Neural cell (in vitro differentiated cells): ENCODE measurements around the gene CRIM1. TPM values are rescaled to one million over a fixed set of nuclear protein-coding genes. Genes with fewer than 3 reads are reported as not detected.

ENCODE experiments used
- H2AFZ ChIP-seq: fragments of 200-600, 300-800 bp; sonication (generic), shearing (Covaris generic); 2 replicates; pipeline ENCODE4 v1.6.0; 2014; ENCODE audit warnings: low read depth, mild to moderate bottlenecking, antibody characterized with exemption, low read length, moderate library complexity
- H3F3A ChIP-seq: fragments of 200-600 bp; shearing (Covaris generic); 2 replicates; pipeline ENCODE4 v1.6.1; 2016; ENCODE audit warnings: mild to moderate bottlenecking, moderate library complexity, mixed read lengths, antibody characterized with exemption, low read length; ENCODE audit not compliant: insufficient read depth, poor library complexity, severe bottlenecking
- H3K27ac ChIP-seq: fragments of 200-600, 300-800 bp; sonication (generic), shearing (Covaris generic); 2 replicates; pipeline ENCODE4 v1.5.1; 2014; ENCODE audit warnings: mild to moderate bottlenecking, low read length, moderate library complexity
- H3K27me3 ChIP-seq: fragments of 300-800, 200-600 bp; sonication (generic), shearing (Covaris generic); 2 replicates; pipeline ENCODE4 v1.6.0; 2014; ENCODE audit warnings: mild to moderate bottlenecking, low read depth, low read length, moderate library complexity; ENCODE audit not compliant: insufficient read depth
- H3K36me3 ChIP-seq: fragments of 300-800, 200-600 bp; sonication (generic), shearing (Covaris generic); 2 replicates; pipeline ENCODE4 v1.5.1; 2014; ENCODE audit warnings: mild to moderate bottlenecking, antibody characterized with exemption, low read length, moderate library complexity; ENCODE audit not compliant: insufficient read depth
- H3K4me2 ChIP-seq: fragments of 300-800, 200-600 bp; sonication (generic), shearing (Covaris generic); 2 replicates; pipeline ENCODE4 v1.6.0; 2014; ENCODE audit warnings: mild to moderate bottlenecking, low read length
- H3K4me3 ChIP-seq: fragments of 300-800, 200-600 bp; sonication (generic), shearing (Covaris generic); 2 replicates; pipeline ENCODE4 v1.5.1; 2014; ENCODE audit warnings: mild to moderate bottlenecking, low read length, moderate library complexity
- H3K79me2 ChIP-seq: fragments of 200-600 bp; shearing (Covaris generic); replicated peaks from 2 replicates; pipeline ENCODE4 v1.6.0; 2014; ENCODE audit warnings: mild to moderate bottlenecking, low read length, moderate library complexity; ENCODE audit not compliant: insufficient read depth
- H3K9ac ChIP-seq: fragments of 300-800, 200-600 bp; sonication (generic), shearing (Covaris generic); 2 replicates; pipeline ENCODE4 v1.6.1; 2016; ENCODE audit warnings: mild to moderate bottlenecking, low read length, mixed read lengths
- H3K9me2 ChIP-seq: fragments of 200-600 bp; shearing (Covaris generic); 2 replicates; pipeline ENCODE4 v1.6.1; 2016; ENCODE audit warnings: mild to moderate bottlenecking, low read length, mixed read lengths; ENCODE audit not compliant: insufficient read depth
- H3K9me3 ChIP-seq: fragments of 200-600, 300-800 bp; sonication (generic), shearing (Covaris generic); 2 replicates; pipeline ENCODE4 v1.6.1; 2016; ENCODE audit warnings: mild to moderate bottlenecking, mixed run types, low read length, moderate library complexity, mixed read lengths
- H4K20me1 ChIP-seq: fragments of 200-600 bp; shearing (Covaris generic); 2 replicates; pipeline ENCODE4 v1.6.1; 2016; ENCODE audit warnings: mild to moderate bottlenecking, mixed run types; ENCODE audit not compliant: insufficient read depth
- CTCF ChIP-seq: fragments of 450-650 bp; IDR thresholded peaks from 2 replicates; pipeline ENCODE4 v1.5.1; 2014; ENCODE audit warnings: antibody characterized with exemption, mild to moderate bottlenecking, moderate library complexity; ENCODE audit not compliant: poor library complexity, severe bottlenecking
- EP300 ChIP-seq: fragments of 450-650 bp; conservative IDR thresholded peaks from 2 replicates; pipeline ENCODE4 v1.6.1; 2014; ENCODE audit warnings: antibody characterized with exemption, mild to moderate bottlenecking, moderate library complexity; ENCODE audit not compliant: poor library complexity, severe bottlenecking
- EZH2 ChIP-seq: fragments of 200-600, 300-800 bp; shearing (Covaris generic), sonication (generic); IDR thresholded peaks from 2 replicates; pipeline ENCODE4 v1.6.1; 2014; ENCODE audit warnings: antibody characterized with exemption, low read length, borderline replicate concordance, mild to moderate bottlenecking; ENCODE audit not compliant: insufficient read depth, poor library complexity, severe bottlenecking
- MXI1 ChIP-seq: fragments of 450-650 bp; conservative IDR thresholded peaks from 2 replicates; pipeline ENCODE4 v1.6.1; 2014; ENCODE audit warnings: antibody characterized with exemption, mild to moderate bottlenecking; ENCODE audit not compliant: poor library complexity, severe bottlenecking
- POLR2AphosphoS5 ChIP-seq: IDR thresholded peaks from 2 replicates; pipeline ENCODE4 v1.6.1; 2012
- RAD21 ChIP-seq: fragments of 450-650 bp; conservative IDR thresholded peaks from 2 replicates; pipeline ENCODE4 v1.6.1; 2014; ENCODE audit warnings: antibody characterized with exemption, mild to moderate bottlenecking, moderate library complexity
- SMC3 ChIP-seq: fragments of 450-650 bp; conservative IDR thresholded peaks from 2 replicates; pipeline ENCODE4 v1.6.1; 2014; ENCODE audit warnings: antibody characterized with exemption, mild to moderate bottlenecking, moderate library complexity; ENCODE audit not compliant: poor library complexity
- TAF1 ChIP-seq: IDR thresholded peaks from 2 replicates; pipeline ENCODE4 v1.6.1; 2012; ENCODE audit warnings: low read depth
- polyA plus RNA-seq: library from polyadenylated mRNA; depleted of rRNA; stranded (reverse); fragments of >200 nt; gene quantifications from 2 replicates; pipeline ENCODE4 v1.2.3, GENCODE V29; 2014
- TF ChIP-seq, protein P1 (sequence below): IDR thresholded peaks from 2 replicates; pipeline ENCODE4 v1.6.1; 2012; ENCODE audit warnings: borderline replicate concordance

CRIM1 gene
- polyA plus RNA-seq, 1 donor from 2014 or later, result 6.7 TPM

- no peak overlapping the region for H2AFZ ChIP-seq
- no peaks in the 10 kb centered on the region for H3K27me3 ChIP-seq
- no peak overlapping the region for H3K27ac ChIP-seq
- no peak overlapping the region for H3K9ac ChIP-seq
- H3K79me2 ChIP-seq, result no peaks in the 10 kb centered on the region
- no peaks in the 10 kb centered on the region for H3K36me3 ChIP-seq
- no peak overlapping the region for H3K4me3 ChIP-seq
- H3K9me2 ChIP-seq, result no peaks in the 10 kb centered on the region
- TF ChIP-seq TAF1, result no peak
- TF ChIP-seq EZH2, result no peak
- TF ChIP-seq SMC3, result no peak
- no peak for TF ChIP-seq EP300
- TF ChIP-seq CTCF, result no peak
- no peak for TF ChIP-seq RAD21
- no peak for TF ChIP-seq POLR2AphosphoS5
- TF ChIP-seq MXI1, result no peak
- TF ChIP-seq, protein P1, sequence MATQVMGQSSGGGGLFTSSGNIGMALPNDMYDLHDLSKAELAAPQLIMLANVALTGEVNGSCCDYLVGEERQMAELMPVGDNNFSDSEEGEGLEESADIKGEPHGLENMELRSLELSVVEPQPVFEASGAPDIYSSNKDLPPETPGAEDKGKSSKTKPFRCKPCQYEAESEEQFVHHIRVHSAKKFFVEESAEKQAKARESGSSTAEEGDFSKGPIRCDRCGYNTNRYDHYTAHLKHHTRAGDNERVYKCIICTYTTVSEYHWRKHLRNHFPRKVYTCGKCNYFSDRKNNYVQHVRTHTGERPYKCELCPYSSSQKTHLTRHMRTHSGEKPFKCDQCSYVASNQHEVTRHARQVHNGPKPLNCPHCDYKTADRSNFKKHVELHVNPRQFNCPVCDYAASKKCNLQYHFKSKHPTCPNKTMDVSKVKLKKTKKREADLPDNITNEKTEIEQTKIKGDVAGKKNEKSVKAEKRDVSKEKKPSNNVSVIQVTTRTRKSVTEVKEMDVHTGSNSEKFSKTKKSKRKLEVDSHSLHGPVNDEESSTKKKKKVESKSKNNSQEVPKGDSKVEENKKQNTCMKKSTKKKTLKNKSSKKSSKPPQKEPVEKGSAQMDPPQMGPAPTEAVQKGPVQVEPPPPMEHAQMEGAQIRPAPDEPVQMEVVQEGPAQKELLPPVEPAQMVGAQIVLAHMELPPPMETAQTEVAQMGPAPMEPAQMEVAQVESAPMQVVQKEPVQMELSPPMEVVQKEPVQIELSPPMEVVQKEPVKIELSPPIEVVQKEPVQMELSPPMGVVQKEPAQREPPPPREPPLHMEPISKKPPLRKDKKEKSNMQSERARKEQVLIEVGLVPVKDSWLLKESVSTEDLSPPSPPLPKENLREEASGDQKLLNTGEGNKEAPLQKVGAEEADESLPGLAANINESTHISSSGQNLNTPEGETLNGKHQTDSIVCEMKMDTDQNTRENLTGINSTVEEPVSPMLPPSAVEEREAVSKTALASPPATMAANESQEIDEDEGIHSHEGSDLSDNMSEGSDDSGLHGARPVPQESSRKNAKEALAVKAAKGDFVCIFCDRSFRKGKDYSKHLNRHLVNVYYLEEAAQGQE, result no peak
- no peaks in the 10 kb centered on the region for H3K9me3 ChIP-seq
- no peak overlapping the region for H3K4me2 ChIP-seq
- no peaks in the 10 kb centered on the region for H4K20me1 ChIP-seq
- no peaks in the 10 kb centered on the region for H3F3A ChIP-seq
Observed at GRCh38 chr2:36473230-36473629, 117.7 kb downstream of the CRIM1 start.

DNA sequence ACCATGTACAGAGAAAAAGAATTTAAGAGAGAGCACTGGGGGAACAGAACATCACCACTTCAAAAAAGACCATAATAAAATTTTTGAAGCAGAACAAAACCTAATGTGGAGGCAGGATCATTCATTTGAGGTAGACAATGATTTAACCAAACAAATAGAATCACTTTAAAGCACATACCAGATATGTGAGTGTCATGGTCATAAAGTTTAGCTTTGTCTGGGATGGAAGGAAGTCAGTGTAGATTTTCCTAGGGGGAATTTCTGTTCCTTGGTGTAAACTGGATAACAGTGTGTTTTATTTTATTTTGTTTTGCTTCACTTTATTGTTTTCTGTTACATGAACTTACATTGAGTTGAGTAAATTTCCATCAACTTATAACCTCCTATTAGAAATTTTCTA is 120.8 kb downstream of the CRIM1 start:
- H3K79me2 ChIP-seq, result no peaks in the 10 kb centered on the region
- H2AFZ ChIP-seq, result no peak overlapping the region
- no peaks in the 10 kb centered on the region for H3K27me3 ChIP-seq
- H3K4me2 ChIP-seq, result no peak overlapping the region
- no peaks in the 10 kb centered on the region for H3K9me3 ChIP-seq
- no peak for TF ChIP-seq RAD21
- no peak for TF ChIP-seq CTCF
- no peak for TF ChIP-seq EP300
- TF ChIP-seq POLR2AphosphoS5, result no peak
- no peak for TF ChIP-seq EZH2
- no peak for TF ChIP-seq SMC3
- TF ChIP-seq MXI1, result no peak
- TF ChIP-seq, protein P1, result no peak
- no peak for TF ChIP-seq TAF1
- no peaks in the 10 kb centered on the region for H4K20me1 ChIP-seq
- H3F3A ChIP-seq, result no peaks in the 10 kb centered on the region
- H3K36me3 ChIP-seq, result no peaks in the 10 kb centered on the region
- no peak overlapping the region for H3K9ac ChIP-seq
- H3K27ac ChIP-seq, result no peak overlapping the region
- H3K9me2 ChIP-seq, result no peaks in the 10 kb centered on the region
- no peak overlapping the region for H3K4me3 ChIP-seq
